Glutamatergic neuron (in vitro differentiated cells): ENCODE measurements around the gene PPM1B. TPM values are rescaled to one million over a fixed set of nuclear protein-coding genes. Genes with fewer than 3 reads are reported as not detected.

Source experiments
- DNase-seq: peaks from one replicate; pipeline ENCODE4 v3.0.0; 2022
- H3K27ac Mint-ChIP-seq: one replicate; pipeline ENCODE4 v1.8.0; 2020; ENCODE audit warnings: mild to moderate bottlenecking, mixed read lengths, inconsistent platforms; ENCODE audit not compliant: unreplicated experiment
- H3K27me3 Mint-ChIP-seq: one replicate; pipeline ENCODE4 v1.8.0; 2020; ENCODE audit warnings: mild to moderate bottlenecking, moderate library complexity, mixed read lengths, inconsistent platforms; ENCODE audit not compliant: unreplicated experiment
- H3K36me3 Mint-ChIP-seq: one replicate; pipeline ENCODE4 v1.8.0; 2020; ENCODE audit warnings: mild to moderate bottlenecking, mixed read lengths, inconsistent platforms; ENCODE audit not compliant: unreplicated experiment
- H3K4me1 Mint-ChIP-seq: one replicate; pipeline ENCODE4 v1.8.0; 2020; ENCODE audit warnings: mild to moderate bottlenecking, low read depth, mixed read lengths, inconsistent platforms; ENCODE audit not compliant: unreplicated experiment
- H3K4me3 Mint-ChIP-seq: one replicate; pipeline ENCODE4 v1.8.0; 2020; ENCODE audit warnings: mild to moderate bottlenecking, mixed read lengths, inconsistent platforms; ENCODE audit not compliant: unreplicated experiment
- H3K9me3 Mint-ChIP-seq: one replicate; pipeline ENCODE4 v1.8.0; 2020; ENCODE audit warnings: mild to moderate bottlenecking, moderate library complexity, mixed read lengths, inconsistent platforms; ENCODE audit not compliant: unreplicated experiment
- total RNA-seq: library from RNA; stranded (reverse); fragmentation: NEBNext Ultra II Directional; extraction: Animal tissue kit (Norgen Biotek cat#: 25700); gene quantifications from one replicate; pipeline ENCODE4 v1.2.1, GENCODE V29; 2021; ENCODE audit not compliant: unreplicated experiment
- TF ChIP-seq, protein P1 (sequence below): fragments of 200-600 bp; sonication (generic); IDR thresholded peaks from one replicate; pipeline ENCODE4 v1.5.0; 2021; ENCODE audit not compliant: partially characterized antibody, unreplicated experiment

PPM1B gene
- total RNA-seq, 1 donor from 2014 or later: 49.2 TPM

DNA sequence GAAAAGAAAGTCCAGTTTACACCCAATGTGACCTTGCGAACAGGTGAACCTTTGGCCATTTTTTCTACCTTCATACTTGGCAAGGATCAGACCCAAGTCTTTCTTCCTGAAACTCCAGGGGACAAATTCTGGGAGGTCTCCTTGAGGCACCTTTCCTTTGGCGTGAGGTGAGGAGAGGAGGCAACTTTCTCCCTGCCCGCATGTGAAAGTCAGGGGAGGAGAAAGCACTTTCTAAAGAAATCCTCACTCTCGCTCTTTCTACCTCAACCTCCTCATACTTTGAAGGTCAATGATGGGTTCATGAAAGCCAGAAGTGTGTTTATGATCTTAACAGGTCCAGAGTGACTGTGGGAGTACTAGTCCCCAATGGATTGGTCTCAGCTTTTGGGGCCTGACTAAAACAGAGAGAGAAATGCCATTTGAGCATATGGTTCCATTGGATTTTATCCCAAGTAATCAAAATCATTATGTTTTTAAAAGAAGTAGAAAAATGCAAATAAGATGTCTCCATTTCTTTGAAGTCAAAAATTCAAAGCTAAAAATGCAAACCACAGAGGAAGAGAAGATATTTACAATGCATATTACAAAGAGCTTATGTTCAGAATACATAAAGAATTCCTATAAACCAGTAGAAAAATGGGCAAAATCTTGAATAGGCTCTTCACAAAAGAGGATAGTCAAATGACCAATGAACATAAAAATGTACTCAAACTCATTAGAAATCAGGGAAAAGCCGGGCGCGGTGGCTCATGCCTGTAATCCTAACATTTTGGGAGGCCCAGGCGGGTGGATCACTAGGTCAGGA is 15.6 kb upstream of the PPM1B start:
- no peaks in the 10 kb centered on the region for H3K4me1 Mint-ChIP-seq
- no peak overlapping the region for H3K27ac Mint-ChIP-seq
- TF ChIP-seq, protein P1, sequence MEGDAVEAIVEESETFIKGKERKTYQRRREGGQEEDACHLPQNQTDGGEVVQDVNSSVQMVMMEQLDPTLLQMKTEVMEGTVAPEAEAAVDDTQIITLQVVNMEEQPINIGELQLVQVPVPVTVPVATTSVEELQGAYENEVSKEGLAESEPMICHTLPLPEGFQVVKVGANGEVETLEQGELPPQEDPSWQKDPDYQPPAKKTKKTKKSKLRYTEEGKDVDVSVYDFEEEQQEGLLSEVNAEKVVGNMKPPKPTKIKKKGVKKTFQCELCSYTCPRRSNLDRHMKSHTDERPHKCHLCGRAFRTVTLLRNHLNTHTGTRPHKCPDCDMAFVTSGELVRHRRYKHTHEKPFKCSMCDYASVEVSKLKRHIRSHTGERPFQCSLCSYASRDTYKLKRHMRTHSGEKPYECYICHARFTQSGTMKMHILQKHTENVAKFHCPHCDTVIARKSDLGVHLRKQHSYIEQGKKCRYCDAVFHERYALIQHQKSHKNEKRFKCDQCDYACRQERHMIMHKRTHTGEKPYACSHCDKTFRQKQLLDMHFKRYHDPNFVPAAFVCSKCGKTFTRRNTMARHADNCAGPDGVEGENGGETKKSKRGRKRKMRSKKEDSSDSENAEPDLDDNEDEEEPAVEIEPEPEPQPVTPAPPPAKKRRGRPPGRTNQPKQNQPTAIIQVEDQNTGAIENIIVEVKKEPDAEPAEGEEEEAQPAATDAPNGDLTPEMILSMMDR: no peak
- H3K9me3 Mint-ChIP-seq: no peaks in the 10 kb centered on the region
- DNase-seq: no peak
- H3K4me3 Mint-ChIP-seq: no peak overlapping the region
- H3K36me3 Mint-ChIP-seq: no peaks in the 10 kb centered on the region
- no peaks in the 10 kb centered on the region for H3K27me3 Mint-ChIP-seq

DNA sequence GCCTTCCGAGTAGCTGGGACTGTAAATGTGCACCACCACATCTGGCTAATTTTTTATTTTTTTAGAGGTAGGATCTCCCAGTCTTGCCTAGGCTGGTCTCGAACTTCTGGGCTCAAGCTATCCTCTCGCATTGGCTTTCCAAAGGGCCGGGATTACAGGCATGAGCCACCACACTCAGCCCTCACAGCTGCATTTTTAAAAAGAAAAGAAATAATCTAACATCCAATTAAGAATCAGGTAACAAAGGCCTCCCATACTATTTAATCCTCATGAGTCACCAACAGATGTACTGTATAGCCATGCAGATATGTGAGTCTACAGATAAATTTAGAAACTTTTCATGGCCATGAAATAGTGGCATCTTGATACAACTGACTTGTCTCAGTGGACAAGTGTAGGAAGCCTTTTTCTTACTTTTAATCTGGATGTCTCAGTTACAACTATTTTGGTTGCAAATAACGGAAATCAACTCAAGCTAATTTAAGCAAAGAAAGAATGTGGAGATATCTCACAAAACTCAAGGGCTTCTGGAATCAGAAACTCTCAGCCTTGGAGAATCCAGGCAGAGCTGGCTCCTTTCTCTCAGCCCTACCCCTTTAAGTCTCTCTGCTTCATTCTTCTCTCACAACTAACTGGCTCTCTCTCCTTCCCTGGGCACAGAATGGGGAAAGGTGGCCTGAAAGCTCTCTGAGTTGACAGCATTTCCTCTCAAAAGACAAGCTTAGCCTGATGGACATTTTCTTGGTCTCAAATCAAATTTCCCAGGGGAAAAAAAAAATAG is 12.8 kb upstream of the PPM1B start:
- DNase-seq: no peak
- Mint-ChIP-seq H3K9me3 (no peaks in the 10 kb centered on the region), H3K27ac (no peak overlapping the region), H3K4me1 (no peaks in the 10 kb centered on the region), H3K4me3 (no peak overlapping the region), H3K36me3 (no peaks in the 10 kb centered on the region), H3K27me3 (no peaks in the 10 kb centered on the region)
- TF ChIP-seq, protein P1: no peak

DNA sequence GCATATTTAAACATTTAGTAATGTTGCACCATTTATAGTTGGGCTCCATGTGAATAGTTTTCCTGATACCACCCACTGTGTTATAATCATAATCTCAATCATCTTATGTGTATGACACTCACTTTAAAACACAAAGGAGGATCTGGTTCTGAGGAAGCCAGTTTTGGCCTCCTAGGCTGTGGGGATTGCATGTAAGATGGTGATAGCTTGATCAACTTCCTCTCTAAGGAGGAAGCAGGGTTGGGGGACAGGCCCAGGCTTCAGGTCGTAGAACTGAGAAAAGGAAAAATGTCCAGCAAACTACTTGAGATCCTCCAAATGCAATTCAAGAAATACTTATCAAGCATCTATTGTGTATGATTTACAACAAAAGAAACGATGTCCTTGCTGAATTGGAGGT is 4.9 kb upstream of the PPM1B start:
- TF ChIP-seq, protein P1: no peak
- Mint-ChIP-seq H3K27me3 (peaks cover 8% of the 10 kb centered on the region), H3K4me1 (no peaks in the 10 kb centered on the region), H3K36me3 (peaks cover 8% of the 10 kb centered on the region), H3K9me3 (peaks cover 10% of the 10 kb centered on the region), H3K27ac (peak overlapping the region; percentile 52), H3K4me3 (no peak overlapping the region)
- no peak for DNase-seq

DNA sequence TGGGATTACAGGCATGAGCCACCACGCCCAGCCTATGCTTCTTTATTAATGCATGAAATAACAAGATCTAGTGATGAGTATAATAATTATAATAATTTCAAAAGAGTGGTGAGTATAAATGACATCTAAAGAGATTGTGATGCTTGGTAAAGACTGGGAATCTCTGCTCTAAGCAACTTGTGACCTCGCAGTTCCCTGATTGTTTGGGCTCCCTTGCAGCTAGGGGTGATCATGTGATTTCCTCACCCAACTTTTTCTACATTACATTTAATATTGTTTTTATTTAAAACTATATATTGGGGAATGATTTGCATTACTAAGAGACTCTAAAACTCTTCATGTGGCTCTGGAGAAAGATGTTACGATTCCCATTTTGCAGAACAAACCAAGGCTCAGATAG is 4.1 kb upstream of the PPM1B start:
- Mint-ChIP-seq H3K4me1 (no peaks in the 10 kb centered on the region), H3K4me3 (no peak overlapping the region), H3K27ac (no peak overlapping the region), H3K36me3 (peaks cover 10% of the 10 kb centered on the region), H3K27me3 (peaks cover 9% of the 10 kb centered on the region), H3K9me3 (peaks cover 12% of the 10 kb centered on the region)
- DNase-seq: no peak
- TF ChIP-seq, protein P1: no peak

DNA sequence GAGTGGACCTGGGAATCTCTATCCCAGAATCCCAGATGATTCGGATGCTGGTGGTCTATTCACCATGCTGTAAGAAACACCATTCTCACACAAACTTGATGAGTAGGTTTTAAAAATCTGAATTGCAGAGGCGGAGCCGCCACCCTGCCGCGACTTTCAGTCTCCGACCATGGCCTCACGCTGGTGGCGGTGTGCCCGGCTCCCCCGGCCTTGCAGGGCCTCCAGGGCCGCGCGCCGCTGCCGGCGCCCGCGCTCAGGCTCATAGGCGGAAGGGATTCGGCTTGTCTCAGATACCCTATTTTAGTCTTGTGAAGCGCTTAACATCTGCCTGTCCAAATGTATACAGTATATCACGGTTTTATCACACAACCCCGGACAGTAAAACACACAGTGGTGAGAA is 2.6 kb upstream of the PPM1B start:
- H3K27ac Mint-ChIP-seq: no peak overlapping the region
- TF ChIP-seq, protein P1: no peak
- DNase-seq: no peak

More for the DNA sequence above, 2.6 kb upstream of the PPM1B start:
- Mint-ChIP-seq H3K9me3 (peaks cover 16% of the 10 kb centered on the region), H3K4me1 (peaks cover 3% of the 10 kb centered on the region), H3K4me3 (no peak overlapping the region), H3K36me3 (peaks cover 13% of the 10 kb centered on the region), H3K27me3 (peaks cover 9% of the 10 kb centered on the region)
